PC-3 (cell line): ENCODE results near the gene ANTXR2. TPM values are rescaled to one million over a fixed set of nuclear protein-coding genes. Genes with fewer than 3 reads are reported as not detected.

Experiments used
- ATAC-seq: fragments of 200-7000 bp; cut with Tn5 transposase; 2 replicates; pipeline ENCODE4 v1.9.1; 2020; ENCODE audit warnings: mild to moderate bottlenecking, moderate library complexity
- BruUV-seq: library from RNA; stranded (reverse); fragments of 400-500 nt; replicated peaks from 2 replicates; lab custom pipeline; 2021; lab: Mats Ljungman, UMichigan
- CTCF ChIA-PET: fragments of 300-600 bp; sonication (Branson Sonifier 250); formaldehyde crosslinking; loops from one replicate; lab custom pipeline; 2022; ENCODE audit warnings: antibody characterized with exemption; lab: Charles Lee
- POLR2A ChIA-PET: fragments of 300-600 bp; sonication (Branson Sonifier 250); formaldehyde crosslinking; loops from one replicate; lab custom pipeline; 2022; ENCODE audit warnings: antibody characterized with exemption; ENCODE audit not compliant: unreplicated experiment; lab: Charles Lee
- DNase-seq: peaks from one replicate; pipeline ENCODE4 v3.0.0-alpha.2; 2015
- H2AFZ ChIP-seq: fragments of 300-600 bp; sonication (generic); 2 replicates; pipeline ENCODE4 v1.6.0; 2016; ENCODE audit warnings: antibody characterized with exemption, low read length
- H3F3A ChIP-seq: fragments of 300-600 bp; sonication (generic); one replicate; pipeline ENCODE4 v1.6.0; 2017; ENCODE audit warnings: antibody characterized with exemption, low read length, control low read depth, mild to moderate bottlenecking; ENCODE audit not compliant: unreplicated experiment
- H3K27ac ChIP-seq: fragments of 300-600 bp; sonication (generic); 2 replicates; pipeline ENCODE4 v1.5.1; 2016; ENCODE audit warnings: mild to moderate bottlenecking, low read length
- H3K27me3 ChIP-seq: fragments of 300-600 bp; sonication (generic); 2 replicates; pipeline ENCODE4 v1.6.1; 2016; ENCODE audit warnings: low read length, mixed read lengths
- H3K36me3 ChIP-seq: fragments of 300-600 bp; sonication (generic); 2 replicates; pipeline ENCODE4 v1.6.1; 2016; ENCODE audit warnings: low read depth, mixed run types, low read length, mixed read lengths
- H3K4me1 ChIP-seq: fragments of 300-600 bp; sonication (generic); 2 replicates; pipeline ENCODE4 v1.5.1; 2016; ENCODE audit warnings: low read length; ENCODE audit not compliant: insufficient read depth
- H3K4me2 ChIP-seq: fragments of 300-600 bp; sonication (generic); 2 replicates; pipeline ENCODE4 v1.6.0; 2016; ENCODE audit warnings: low read length
- H3K4me3 ChIP-seq: fragments of 300-600 bp; sonication (generic); 2 replicates; pipeline ENCODE4 v1.5.1; 2016; ENCODE audit warnings: mild to moderate bottlenecking, low read length, mixed read lengths
- H3K79me2 ChIP-seq: fragments of 300-600 bp; sonication (generic); 2 replicates; pipeline ENCODE4 v1.6.1; 2017; ENCODE audit warnings: low read length, mixed read lengths
- H3K9ac ChIP-seq: fragments of 300-600 bp; sonication (generic); 2 replicates; pipeline ENCODE4 v1.6.0; 2016; ENCODE audit warnings: mild to moderate bottlenecking, low read length
- H3K9me2 ChIP-seq: fragments of 300-600 bp; sonication (generic); replicated peaks from 2 replicates; pipeline ENCODE4 v1.6.1; 2016; ENCODE audit warnings: mixed run types, low read length, mixed read lengths
- H3K9me3 ChIP-seq: fragments of 300-600 bp; sonication (generic); 2 replicates; pipeline ENCODE4 v1.6.1; 2016; ENCODE audit warnings: low read length, mixed read lengths
- H4K20me1 ChIP-seq: fragments of 300-600 bp; sonication (generic); 2 replicates; pipeline ENCODE4 v1.6.1; 2016; ENCODE audit warnings: low read length, mixed read lengths
- CTCF ChIP-seq: fragments of 300-600 bp; sonication (generic); conservative IDR thresholded peaks from 2 replicates; pipeline ENCODE4 v1.5.1; 2017; ENCODE audit warnings: antibody characterized with exemption, low read depth, mild to moderate bottlenecking, low read length
- EZH2 ChIP-seq: fragments of 300-600 bp; sonication (generic); IDR thresholded peaks from one replicate; pipeline ENCODE4 v1.6.1; 2017; ENCODE audit warnings: antibody characterized with exemption, mild to moderate bottlenecking, low read length; ENCODE audit not compliant: unreplicated experiment
- EZH2phosphoT487 ChIP-seq: fragments of 300-600 bp; sonication (generic); IDR thresholded peaks from 2 replicates; pipeline ENCODE4 v1.6.1; 2018; ENCODE audit warnings: mild to moderate bottlenecking, antibody characterized with exemption, low read length, borderline replicate concordance
- intact Hi-C: fragments of 100-400 bp; cut with micrococcal nuclease; formaldehyde crosslinking; loops from 2 replicates; pipeline ENCODE4 v1.9.0; 2023
- total RNA-seq: library from RNA; depleted of rRNA; stranded (reverse); fragments of >200 nt; gene quantifications from 2 replicates; pipeline ENCODE4 v1.2.3, GENCODE V29; 2014

ANTXR2 gene
- total RNA-seq, 1 experiment from 2014 or later = 43.9 TPM

- Histone ChIP-seq H3K9ac (no peak overlapping the region), H3K79me2 (no peaks in the 10 kb centered on the region), H3K36me3 (no peaks in the 10 kb centered on the region), H3K27me3 (no peaks in the 10 kb centered on the region), H3K4me2 (no peak overlapping the region), H3K4me1 (peaks cover 49% of the 10 kb centered on the region), H3K9me2 (no peaks in the 10 kb centered on the region), H2AFZ (no peak overlapping the region), H3F3A (peaks cover 7% of the 10 kb centered on the region), H3K27ac (peak overlapping the region; percentile 83; the same call in 1 of the 2 replicates), H3K4me3 (no peak overlapping the region), H4K20me1 (no peaks in the 10 kb centered on the region), H3K9me3 (no peaks in the 10 kb centered on the region)
- ATAC-seq (no peak), DNase-seq (no peak)
- no TSS peak for BruUV-seq
- intact Hi-C loops = no loop called here
- CTCF ChIA-PET = no interaction called here
- TF ChIP-seq EZH2 (no peak), EZH2phosphoT487 (no peak), CTCF (no peak)
- POLR2A ChIA-PET = no interaction called here
Observed at GRCh38 chr4:80096175-80096850, 23.3 kb upstream of the ANTXR2 start.

- ATAC-seq = no peak
Observed at GRCh38 chr4:80094191-80094590, 21.2 kb upstream of the ANTXR2 start.

More at GRCh38 chr4:80094191-80094590, 21.2 kb upstream of the ANTXR2 start:
- Histone ChIP-seq H3K4me2 (no peak overlapping the region), H3K4me3 (no peak overlapping the region), H3F3A (no peaks in the 10 kb centered on the region), H3K36me3 (no peaks in the 10 kb centered on the region), H4K20me1 (no peaks in the 10 kb centered on the region), H3K27ac (no peak overlapping the region), H3K27me3 (no peaks in the 10 kb centered on the region), H3K4me1 (peaks cover 31% of the 10 kb centered on the region), H3K9ac (no peak overlapping the region), H3K9me2 (no peaks in the 10 kb centered on the region), H3K79me2 (no peaks in the 10 kb centered on the region), H2AFZ (no peak overlapping the region), H3K9me3 (no peaks in the 10 kb centered on the region)
- no TSS peak for BruUV-seq
- POLR2A ChIA-PET = no interaction called here
- intact Hi-C loops = no loop called here
- CTCF ChIA-PET = interaction anchor here (0.7 kb wide), 1 partner anchor 97 kb away, joined by 3 read pairs; no protein-coding TSS in a partner anchor
- DNase-seq = no peak
- no peak for TF ChIP-seq CTCF
- no peak for TF ChIP-seq EZH2
- TF ChIP-seq EZH2phosphoT487 = no peak
